HEK293T (cell line): Measurements from ENCODE around the gene ARID4A.
"Not testable (repeated sequence)": the region's sequence is repeated elsewhere in the genome, so short reads cannot be mapped to it uniquely, and the experiment has no call there.

ENCODE experiments used
- BHLHE40 ChIP-seq: fragments of 450-650 bp; IDR thresholded peaks from 2 replicates; pipeline ENCODE4 v1.6.1; 2016; ENCODE audit warnings: mild to moderate bottlenecking, moderate library complexity, borderline replicate concordance
- FOXA1 ChIP-seq: fragments of 450-650 bp; IDR thresholded peaks from 2 replicates; pipeline ENCODE4 v1.6.1; 2016; ENCODE audit warnings: mild to moderate bottlenecking
- FOXK2 ChIP-seq: fragments of 450-650 bp; IDR thresholded peaks from 2 replicates; pipeline ENCODE4 v1.6.1; 2016; ENCODE audit warnings: mild to moderate bottlenecking
- FOXM1 ChIP-seq: fragments of 450-650 bp; IDR thresholded peaks from 2 replicates; pipeline ENCODE4 v1.6.1; 2017; ENCODE audit warnings: mild to moderate bottlenecking, borderline replicate concordance
- HDGF ChIP-seq: fragments of 450-650 bp; IDR thresholded peaks from 2 replicates; pipeline ENCODE4 v1.6.1; 2017; ENCODE audit warnings: antibody characterized with exemption, borderline replicate concordance
- NFRKB ChIP-seq: fragments of 450-650 bp; IDR thresholded peaks from 2 replicates; pipeline ENCODE4 v1.6.1; 2016; ENCODE audit warnings: mild to moderate bottlenecking, moderate library complexity
- SP1 ChIP-seq: fragments of 450-650 bp; IDR thresholded peaks from 2 replicates; pipeline ENCODE4 v1.6.1; 2017
- SUZ12 ChIP-seq: fragments of 450-650 bp; IDR thresholded peaks from 2 replicates; pipeline ENCODE4 v1.6.1; 2016; ENCODE audit warnings: mild to moderate bottlenecking
- TARDBP ChIP-seq: fragments of 450-650 bp; IDR thresholded peaks from 2 replicates; pipeline ENCODE4 v1.6.1; 2016
- ZNF384 ChIP-seq: fragments of 450-650 bp; IDR thresholded peaks from 2 replicates; pipeline ENCODE4 v1.6.1; 2016
- TF ChIP-seq, protein P1 (sequence below): fragments of 450-650 bp; IDR thresholded peaks from 2 replicates; pipeline ENCODE4 v1.6.1; 2016

DNA sequence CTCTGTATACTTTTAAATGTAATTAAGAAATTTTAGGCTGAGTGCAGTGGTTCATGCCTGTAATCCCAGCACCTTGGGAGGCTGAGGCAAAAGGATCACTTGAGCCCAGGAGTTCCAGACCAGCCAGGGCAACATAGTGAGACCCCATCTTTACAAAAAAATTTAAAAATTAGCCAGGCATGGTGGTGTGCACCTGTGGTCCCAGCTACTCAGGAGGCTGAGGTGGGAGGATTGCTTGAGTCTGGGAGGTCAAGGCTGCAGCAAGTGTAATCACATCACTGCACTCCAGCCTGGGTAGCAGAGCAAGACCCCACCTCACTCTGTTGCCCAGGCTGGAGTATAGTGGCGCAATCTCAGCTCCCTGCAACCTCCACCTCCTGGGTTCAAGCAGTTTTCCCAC is 63.9 kb downstream of the ARID4A start:
- not testable (repeated sequence) for TF ChIP-seq SUZ12, FOXM1, FOXA1, BHLHE40, SP1, TARDBP, ZNF384, NFRKB, FOXK2, HDGF
- TF ChIP-seq, protein P1, sequence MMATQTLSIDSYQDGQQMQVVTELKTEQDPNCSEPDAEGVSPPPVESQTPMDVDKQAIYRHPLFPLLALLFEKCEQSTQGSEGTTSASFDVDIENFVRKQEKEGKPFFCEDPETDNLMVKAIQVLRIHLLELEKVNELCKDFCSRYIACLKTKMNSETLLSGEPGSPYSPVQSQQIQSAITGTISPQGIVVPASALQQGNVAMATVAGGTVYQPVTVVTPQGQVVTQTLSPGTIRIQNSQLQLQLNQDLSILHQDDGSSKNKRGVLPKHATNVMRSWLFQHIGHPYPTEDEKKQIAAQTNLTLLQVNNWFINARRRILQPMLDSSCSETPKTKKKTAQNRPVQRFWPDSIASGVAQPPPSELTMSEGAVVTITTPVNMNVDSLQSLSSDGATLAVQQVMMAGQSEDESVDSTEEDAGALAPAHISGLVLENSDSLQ, result not testable (repeated sequence)
